22Rv1 (cell line): Measurements from ENCODE around the gene PLSCR1.

Experiments
- ZFX ChIP-seq: fragments of 450-650 bp; IDR thresholded peaks from 2 replicates; pipeline ENCODE4 v1.6.1; 2017; ENCODE audit warnings: antibody characterized with exemption, borderline replicate concordance
- TF ChIP-seq, protein P1 (sequence below): fragments of 450-650 bp; IDR thresholded peaks from 2 replicates; pipeline ENCODE4 v1.5.1; 2017; ENCODE audit warnings: mild to moderate bottlenecking

DNA sequence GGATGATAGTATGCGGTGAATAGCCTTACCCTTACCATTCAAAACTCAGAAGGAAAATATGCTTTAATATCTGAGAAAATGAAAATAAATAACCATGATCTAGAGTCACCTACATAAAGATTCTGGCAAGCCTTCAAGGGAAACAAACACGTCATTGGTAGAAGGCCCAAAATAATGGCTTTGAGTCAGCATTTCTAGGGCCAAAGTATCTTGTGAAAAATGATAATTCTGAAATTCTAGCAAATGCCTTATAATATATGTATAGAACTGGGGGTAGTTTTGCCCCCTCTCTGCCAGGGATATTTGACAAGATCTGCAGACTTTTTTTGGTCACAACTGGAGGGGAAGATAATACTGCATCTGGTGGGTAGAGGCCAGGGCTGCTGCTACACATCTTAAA is 15.4 kb downstream of the PLSCR1 start:
- TF ChIP-seq, protein P1, sequence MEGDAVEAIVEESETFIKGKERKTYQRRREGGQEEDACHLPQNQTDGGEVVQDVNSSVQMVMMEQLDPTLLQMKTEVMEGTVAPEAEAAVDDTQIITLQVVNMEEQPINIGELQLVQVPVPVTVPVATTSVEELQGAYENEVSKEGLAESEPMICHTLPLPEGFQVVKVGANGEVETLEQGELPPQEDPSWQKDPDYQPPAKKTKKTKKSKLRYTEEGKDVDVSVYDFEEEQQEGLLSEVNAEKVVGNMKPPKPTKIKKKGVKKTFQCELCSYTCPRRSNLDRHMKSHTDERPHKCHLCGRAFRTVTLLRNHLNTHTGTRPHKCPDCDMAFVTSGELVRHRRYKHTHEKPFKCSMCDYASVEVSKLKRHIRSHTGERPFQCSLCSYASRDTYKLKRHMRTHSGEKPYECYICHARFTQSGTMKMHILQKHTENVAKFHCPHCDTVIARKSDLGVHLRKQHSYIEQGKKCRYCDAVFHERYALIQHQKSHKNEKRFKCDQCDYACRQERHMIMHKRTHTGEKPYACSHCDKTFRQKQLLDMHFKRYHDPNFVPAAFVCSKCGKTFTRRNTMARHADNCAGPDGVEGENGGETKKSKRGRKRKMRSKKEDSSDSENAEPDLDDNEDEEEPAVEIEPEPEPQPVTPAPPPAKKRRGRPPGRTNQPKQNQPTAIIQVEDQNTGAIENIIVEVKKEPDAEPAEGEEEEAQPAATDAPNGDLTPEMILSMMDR: no peak
- TF ChIP-seq ZFX: no peak
